PC-9 (cell line): Measurements from ENCODE around the gene NYAP1. TPM values are rescaled to one million over a fixed set of nuclear protein-coding genes. Genes with fewer than 3 reads are reported as not detected.
A peak's percentile ranks its signal among the peaks of the same experiment; 100 is the strongest.

ENCODE experiments used
- BruUV-seq: library from RNA; stranded (reverse); fragments of 400-500 nt; replicated peaks from 2 replicates; lab custom pipeline; 2021; lab: Mats Ljungman, UMichigan
- CTCF ChIA-PET: fragments of 300-600 bp; sonication (Branson Sonifier 250); formaldehyde crosslinking; loops from one replicate; lab custom pipeline; 2022; ENCODE audit warnings: antibody characterized with exemption; lab: Charles Lee
- POLR2A ChIA-PET: fragments of 300-600 bp; sonication (Branson Sonifier 250); formaldehyde crosslinking; loops from one replicate; lab custom pipeline; 2022; ENCODE audit warnings: antibody characterized with exemption; ENCODE audit not compliant: unreplicated experiment; lab: Charles Lee
- DNase-seq, 2 experiments: peaks; one replicate each; pipeline versions ENCODE4 v3.0.0 to v3.0.0-alpha.2; 2015 to 2022; ENCODE audit warnings: mixed read lengths in 1 of 2
- H2AFZ ChIP-seq: fragments of 200-600 bp; sonication (generic); 2 replicates; pipeline ENCODE4 v1.8.1; 2017; ENCODE audit warnings: antibody characterized with exemption
- H3F3A ChIP-seq: fragments of 200-600 bp; sonication (generic); 2 replicates; pipeline ENCODE4 v1.8.1; 2017; ENCODE audit warnings: antibody characterized with exemption, mild to moderate bottlenecking, low read depth; ENCODE audit not compliant: insufficient read depth
- H3K27ac ChIP-seq: fragments of 200-600 bp; sonication (generic); 2 replicates; pipeline ENCODE4 v1.6.1; 2016; ENCODE audit warnings: mixed run types
- H3K27me3 ChIP-seq: fragments of 200-600 bp; sonication (generic); 2 replicates; pipeline ENCODE4 v1.6.1; 2016; ENCODE audit warnings: low read depth, mixed run types; ENCODE audit not compliant: insufficient read depth
- H3K36me3 ChIP-seq: fragments of 200-600 bp; sonication (generic); 2 replicates; pipeline ENCODE4 v1.6.1; 2016; ENCODE audit warnings: low read depth, mixed run types
- H3K4me1 ChIP-seq: fragments of 200-600 bp; sonication (generic); replicated peaks from 2 replicates; pipeline ENCODE4 v1.6.1; 2016; ENCODE audit warnings: mixed run types; ENCODE audit not compliant: insufficient read depth
- H3K4me2 ChIP-seq: fragments of 200-600 bp; sonication (generic); 2 replicates; pipeline ENCODE4 v1.6.1; 2017; ENCODE audit warnings: mixed run types
- H3K4me3 ChIP-seq: fragments of 200-600 bp; sonication (generic); 2 replicates; pipeline ENCODE4 v1.6.1; 2016; ENCODE audit warnings: mixed run types
- H3K79me2 ChIP-seq: fragments of 200-600 bp; sonication (generic); 2 replicates; pipeline ENCODE4 v1.6.1; 2017; ENCODE audit warnings: low read depth, mixed run types
- H3K9me2 ChIP-seq: fragments of 200-600 bp; sonication (generic); 2 replicates; pipeline ENCODE4 v1.8.1; 2017; ENCODE audit warnings: mild to moderate bottlenecking; ENCODE audit not compliant: insufficient read depth
- H3K9me3 ChIP-seq: fragments of 200-600 bp; sonication (generic); 2 replicates; pipeline ENCODE4 v1.8.1; 2016; ENCODE audit warnings: low read depth; ENCODE audit not compliant: insufficient read depth
- H4K20me1 ChIP-seq: fragments of 200-600 bp; sonication (generic); 2 replicates; pipeline ENCODE4 v1.8.1; 2017; ENCODE audit not compliant: insufficient read depth
- EZH2 ChIP-seq: fragments of 200-600 bp; sonication (generic); IDR thresholded peaks from 2 replicates; pipeline ENCODE4 v1.8.0; 2017; ENCODE audit warnings: antibody characterized with exemption, low read depth
- intact Hi-C: fragments of 100-400 bp; cut with micrococcal nuclease; formaldehyde crosslinking; loops from one replicate; pipeline ENCODE4 v1.10.0; 2022; ENCODE audit not compliant: unreplicated experiment
- total RNA-seq: library from RNA; stranded (reverse); gene quantifications from 2 replicates; pipeline ENCODE4 v1.2.3, GENCODE V29; 2021
- TF ChIP-seq, protein P1 (sequence below): fragments of 200-600 bp; sonication (generic); conservative IDR thresholded peaks from 2 replicates; pipeline ENCODE4 v1.6.1; 2017; ENCODE audit warnings: mixed run types, antibody characterized with exemption, mild to moderate bottlenecking, moderate library complexity

The NYAP1 gene
- total RNA-seq, 1 experiment from 2014 or later: 1.3 TPM

DNA sequence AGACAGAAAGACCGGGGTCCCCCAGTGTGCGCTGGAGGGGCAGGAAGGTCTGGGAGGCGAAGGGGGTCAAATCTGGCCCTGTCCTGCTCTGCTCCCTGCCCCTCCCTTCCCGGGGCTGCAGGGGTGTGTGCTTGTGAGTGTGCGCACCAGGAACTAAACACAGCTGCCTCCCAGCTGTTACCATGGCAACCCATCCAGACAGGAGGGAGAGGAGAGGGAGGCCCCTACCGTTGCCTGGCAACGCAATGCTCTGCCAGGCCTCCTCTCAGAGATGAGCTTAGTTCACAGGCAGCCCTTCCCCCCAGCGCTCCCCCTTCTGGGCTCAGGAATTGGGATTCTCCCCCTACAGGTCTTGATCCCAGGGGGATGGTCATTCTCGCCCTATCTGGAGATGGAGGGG lies 6.1 kb downstream of the NYAP1 start:
- Histone ChIP-seq H3K79me2 (no peaks in the 10 kb centered on the region), H3K4me2 (no peak overlapping the region), H3K27ac (no peak overlapping the region), H4K20me1 (no peaks in the 10 kb centered on the region), H3K36me3 (no peaks in the 10 kb centered on the region), H3K27me3 (no peaks in the 10 kb centered on the region), H3K9me2 (no peaks in the 10 kb centered on the region), H3K9me3 (no peaks in the 10 kb centered on the region), H3F3A (peaks cover 11% of the 10 kb centered on the region; the same call in 1 of the 2 replicates), H2AFZ (no peak overlapping the region), H3K4me1 (no peaks in the 10 kb centered on the region), H3K4me3 (no peak overlapping the region)
- intact Hi-C loops: no loop called here
- BruUV-seq: no TSS peak
- DNase-seq: peak; percentile 40 to 63
- TF ChIP-seq, protein P1, sequence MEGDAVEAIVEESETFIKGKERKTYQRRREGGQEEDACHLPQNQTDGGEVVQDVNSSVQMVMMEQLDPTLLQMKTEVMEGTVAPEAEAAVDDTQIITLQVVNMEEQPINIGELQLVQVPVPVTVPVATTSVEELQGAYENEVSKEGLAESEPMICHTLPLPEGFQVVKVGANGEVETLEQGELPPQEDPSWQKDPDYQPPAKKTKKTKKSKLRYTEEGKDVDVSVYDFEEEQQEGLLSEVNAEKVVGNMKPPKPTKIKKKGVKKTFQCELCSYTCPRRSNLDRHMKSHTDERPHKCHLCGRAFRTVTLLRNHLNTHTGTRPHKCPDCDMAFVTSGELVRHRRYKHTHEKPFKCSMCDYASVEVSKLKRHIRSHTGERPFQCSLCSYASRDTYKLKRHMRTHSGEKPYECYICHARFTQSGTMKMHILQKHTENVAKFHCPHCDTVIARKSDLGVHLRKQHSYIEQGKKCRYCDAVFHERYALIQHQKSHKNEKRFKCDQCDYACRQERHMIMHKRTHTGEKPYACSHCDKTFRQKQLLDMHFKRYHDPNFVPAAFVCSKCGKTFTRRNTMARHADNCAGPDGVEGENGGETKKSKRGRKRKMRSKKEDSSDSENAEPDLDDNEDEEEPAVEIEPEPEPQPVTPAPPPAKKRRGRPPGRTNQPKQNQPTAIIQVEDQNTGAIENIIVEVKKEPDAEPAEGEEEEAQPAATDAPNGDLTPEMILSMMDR: no peak
- no peak for TF ChIP-seq EZH2
- CTCF ChIA-PET: no interaction called here
- POLR2A ChIA-PET: no interaction called here

GRCh38 chr7:100490483-100491191 lies 6.9 kb downstream of the NYAP1 start:
- Histone ChIP-seq H3K36me3 (no peaks in the 10 kb centered on the region), H3K27me3 (no peaks in the 10 kb centered on the region), H3F3A (peaks cover 11% of the 10 kb centered on the region; the same call in 1 of the 2 replicates), H4K20me1 (no peaks in the 10 kb centered on the region), H3K9me2 (no peaks in the 10 kb centered on the region), H3K9me3 (no peaks in the 10 kb centered on the region), H3K79me2 (no peaks in the 10 kb centered on the region), H3K4me3 (no peak overlapping the region), H3K4me2 (no peak overlapping the region), H3K27ac (no peak overlapping the region), H2AFZ (no peak overlapping the region), H3K4me1 (no peaks in the 10 kb centered on the region)
- no peak for DNase-seq
- POLR2A ChIA-PET: no interaction called here
- intact Hi-C loops: no loop called here
- CTCF ChIA-PET: no interaction called here
- TF ChIP-seq, protein P1: no peak
- no peak for TF ChIP-seq EZH2
- no TSS peak for BruUV-seq

- ChIA-PET POLR2A (no interaction called here), CTCF (no interaction called here)
- H3K27me3 ChIP-seq: no peaks in the 10 kb centered on the region
- no TSS peak for BruUV-seq
- no peak overlapping the region for H3K4me2 ChIP-seq
- no peaks in the 10 kb centered on the region for H3K9me3 ChIP-seq
- H3K4me1 ChIP-seq: no peaks in the 10 kb centered on the region
- H3K79me2 ChIP-seq: no peaks in the 10 kb centered on the region
- intact Hi-C loops: no loop called here
- H3F3A ChIP-seq: peaks cover 11% of the 10 kb centered on the region; the same call in 1 of the 2 replicates
- H3K9me2 ChIP-seq: no peaks in the 10 kb centered on the region
- no peak overlapping the region for H2AFZ ChIP-seq
- no peaks in the 10 kb centered on the region for H3K36me3 ChIP-seq
- no peak for TF ChIP-seq EZH2
- TF ChIP-seq, protein P1: no peak
- no peak for DNase-seq
- no peaks in the 10 kb centered on the region for H4K20me1 ChIP-seq
- no peak overlapping the region for H3K4me3 ChIP-seq
- H3K27ac ChIP-seq: no peak overlapping the region
These were observed 7.5 kb downstream of the NYAP1 start for GRCh38 chr7:100491192-100491578.
